Stimulated activated CD4-positive, alpha-beta T cell treated with anti-CD3 and anti-CD28 coated beads, Interleukin-1b, Interleukin-23, amount 100 ng/mL, for 4 hours (primary cell): ENCODE measurements around the gene NIPA2.

Experiments used
- DNase-seq, 2 donors: peaks; one replicate each; pipeline ENCODE4 v3.0.0-alpha.2; 2020; ENCODE audit warnings: low read depth in 2 of 2

Gene NIPA2

GRCh38 chr15:22839046-22839695 is 705 bp downstream of the NIPA2 start:
- no peak for DNase-seq

GRCh38 chr15:22844421-22845288 is 6.2 kb downstream of the NIPA2 start:
- DNase-seq = no peak

- no peak for DNase-seq
Measured at GRCh38 chr15:22845289-22845900, 6.9 kb downstream of the NIPA2 start.

- DNase-seq = no peak
Measured at GRCh38 chr15:22846073-22846472, 7.6 kb downstream of the NIPA2 start.

GRCh38 chr15:22850055-22850454 is 11.6 kb downstream of the NIPA2 start:
- no peak for DNase-seq

GRCh38 chr15:22851513-22851912 is 13.0 kb downstream of the NIPA2 start:
- DNase-seq = no peak

- no peak for DNase-seq
Measured at GRCh38 chr15:22855791-22856190, 17.3 kb downstream of the NIPA2 start.

- no peak for DNase-seq
Measured at GRCh38 chr15:22856659-22857058, 18.2 kb downstream of the NIPA2 start.

- DNase-seq = no peak
Measured at GRCh38 chr15:22861161-22861560, 22.7 kb downstream of the NIPA2 start.

- no peak for DNase-seq
Measured at GRCh38 chr15:22863356-22863755, 24.9 kb downstream of the NIPA2 start.

GRCh38 chr15:22866079-22866478 is 27.6 kb downstream of the NIPA2 start:
- no peak for DNase-seq

GRCh38 chr15:22867886-22868285 is 29.4 kb downstream of the NIPA2 start:
- DNase-seq = no peak

GRCh38 chr15:22868495-22868894 is 30.0 kb downstream of the NIPA2 start:
- no peak for DNase-seq

- DNase-seq = no peak
Measured at GRCh38 chr15:22868928-22869327, 30.5 kb downstream of the NIPA2 start.

GRCh38 chr15:22869856-22870255 is 31.4 kb downstream of the NIPA2 start:
- DNase-seq = no peak

- DNase-seq = no peak
Measured at GRCh38 chr15:22870865-22871264, 32.4 kb downstream of the NIPA2 start.

GRCh38 chr15:22871481-22872086 is 33.1 kb downstream of the NIPA2 start:
- no peak for DNase-seq

- no peak for DNase-seq
Measured at GRCh38 chr15:22872936-22873701, 34.7 kb downstream of the NIPA2 start.

- DNase-seq = no peak
Measured at GRCh38 chr15:22873841-22874240, 35.4 kb downstream of the NIPA2 start.

GRCh38 chr15:22874256-22874655 is 35.8 kb downstream of the NIPA2 start:
- no peak for DNase-seq

- DNase-seq = no peak
Measured at GRCh38 chr15:22874966-22875365, 36.5 kb downstream of the NIPA2 start.

- no peak for DNase-seq
Measured at GRCh38 chr15:22877117-22877516, 38.7 kb downstream of the NIPA2 start.
